NK-92 (cell line): Measurements from ENCODE around the gene CACTIN.
"Not testable (repeated sequence)": the region's sequence is repeated elsewhere in the genome, so short reads cannot be mapped to it uniquely, and the experiment has no call there.

Experiments
- DNase-seq: peaks from one replicate; lab custom pipeline; 2025; ENCODE audit not compliant: unreplicated experiment; lab: John Stamatoyannopoulos, UW

The CACTIN gene

GRCh38 chr19:3663838-3664237 lies 37.2 kb upstream of the CACTIN start:
- no peak for DNase-seq

DNA sequence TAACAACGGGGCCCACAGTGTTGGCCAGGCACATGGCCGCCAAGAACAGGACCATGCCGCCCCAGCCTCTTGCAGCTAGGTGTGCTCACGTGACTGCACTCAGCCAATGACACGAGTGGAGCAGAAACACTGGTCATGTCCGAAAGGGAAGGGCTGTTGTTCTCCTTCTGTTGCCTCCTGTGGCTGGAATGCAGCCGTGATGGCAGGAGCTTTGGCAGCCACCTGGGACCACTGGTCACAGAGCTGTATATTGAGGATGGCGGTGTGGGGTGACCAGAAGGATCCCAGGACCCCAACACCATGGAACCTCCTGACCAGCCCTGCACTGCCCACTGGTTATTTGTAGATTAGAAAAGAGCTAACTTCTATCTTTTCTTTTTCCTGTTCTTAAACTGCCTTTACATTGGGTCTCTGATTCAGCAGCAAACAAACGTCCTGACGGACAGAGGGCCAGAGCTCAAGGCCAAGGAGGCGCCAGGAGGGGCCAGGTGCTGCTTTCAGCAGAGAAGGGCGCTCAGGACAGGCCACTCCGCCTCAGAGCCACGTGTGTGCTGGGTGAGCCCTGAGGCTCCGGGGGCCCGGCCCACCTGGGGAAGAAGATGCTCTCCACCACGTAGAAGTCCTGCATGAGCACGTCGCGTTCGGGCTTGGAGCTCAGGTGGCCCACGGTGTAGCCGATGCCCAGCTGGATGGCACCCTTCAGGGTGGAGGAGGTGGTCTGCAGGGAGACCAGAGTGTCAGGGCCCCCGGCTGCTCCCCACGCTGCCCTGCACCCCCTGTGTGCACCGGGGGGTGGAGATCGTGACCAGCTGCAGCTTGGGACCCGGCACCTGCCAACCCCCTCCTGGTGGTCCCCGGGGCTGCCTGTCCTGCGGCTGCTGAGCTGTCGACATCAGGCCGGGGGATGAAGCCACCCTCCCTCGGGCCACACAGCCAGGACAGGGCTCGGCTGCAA lies 35.0 kb upstream of the CACTIN start:
- no peak for DNase-seq

- DNase-seq = no peak
Observed at GRCh38 chr19:3660493-3661219, 34.1 kb upstream of the CACTIN start.

- DNase-seq = no peak
Observed at GRCh38 chr19:3659746-3660112, 33.1 kb upstream of the CACTIN start.

DNA sequence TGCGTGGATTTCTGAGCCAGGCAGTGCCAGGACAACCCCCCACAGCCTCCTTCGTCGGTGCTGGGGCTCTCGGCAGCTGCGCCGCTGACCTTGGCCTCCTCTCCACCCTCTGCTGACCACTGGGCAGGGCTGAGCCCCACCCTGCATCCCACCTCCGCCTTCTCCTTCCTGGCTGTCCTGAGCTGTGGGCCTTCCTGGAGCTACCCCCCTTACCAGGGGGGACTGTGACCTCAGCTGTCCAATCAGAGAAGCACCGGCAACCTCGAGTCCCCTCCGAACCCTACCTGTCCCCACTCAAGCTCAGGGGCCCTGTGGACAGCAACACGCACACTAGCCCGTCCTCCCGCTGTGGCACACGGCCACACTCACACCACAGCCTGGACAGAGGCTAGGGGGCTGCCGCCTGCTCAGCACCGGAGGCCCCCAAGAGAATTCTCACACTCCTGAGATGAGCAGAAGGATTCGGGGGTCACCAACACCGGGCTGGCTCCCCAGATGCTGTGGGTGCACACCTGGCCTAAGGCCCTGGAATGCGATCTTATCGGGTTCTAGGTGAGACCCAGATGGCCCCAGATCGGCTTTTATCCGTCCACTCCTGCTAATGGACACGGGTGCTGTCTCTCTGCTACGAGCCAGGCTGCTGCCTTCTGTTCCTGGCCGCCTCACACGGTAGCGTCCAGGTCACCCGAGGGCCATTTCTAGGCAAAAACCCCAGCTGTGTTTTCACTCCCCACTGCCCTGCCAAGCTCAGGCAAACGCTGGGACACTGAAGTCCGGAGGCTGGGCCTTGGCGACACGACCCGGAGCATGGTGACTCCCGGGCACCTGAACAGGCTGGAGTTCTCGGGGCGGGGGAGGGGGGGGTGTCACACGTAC lies 32.5 kb upstream of the CACTIN start:
- no peak for DNase-seq

DNA sequence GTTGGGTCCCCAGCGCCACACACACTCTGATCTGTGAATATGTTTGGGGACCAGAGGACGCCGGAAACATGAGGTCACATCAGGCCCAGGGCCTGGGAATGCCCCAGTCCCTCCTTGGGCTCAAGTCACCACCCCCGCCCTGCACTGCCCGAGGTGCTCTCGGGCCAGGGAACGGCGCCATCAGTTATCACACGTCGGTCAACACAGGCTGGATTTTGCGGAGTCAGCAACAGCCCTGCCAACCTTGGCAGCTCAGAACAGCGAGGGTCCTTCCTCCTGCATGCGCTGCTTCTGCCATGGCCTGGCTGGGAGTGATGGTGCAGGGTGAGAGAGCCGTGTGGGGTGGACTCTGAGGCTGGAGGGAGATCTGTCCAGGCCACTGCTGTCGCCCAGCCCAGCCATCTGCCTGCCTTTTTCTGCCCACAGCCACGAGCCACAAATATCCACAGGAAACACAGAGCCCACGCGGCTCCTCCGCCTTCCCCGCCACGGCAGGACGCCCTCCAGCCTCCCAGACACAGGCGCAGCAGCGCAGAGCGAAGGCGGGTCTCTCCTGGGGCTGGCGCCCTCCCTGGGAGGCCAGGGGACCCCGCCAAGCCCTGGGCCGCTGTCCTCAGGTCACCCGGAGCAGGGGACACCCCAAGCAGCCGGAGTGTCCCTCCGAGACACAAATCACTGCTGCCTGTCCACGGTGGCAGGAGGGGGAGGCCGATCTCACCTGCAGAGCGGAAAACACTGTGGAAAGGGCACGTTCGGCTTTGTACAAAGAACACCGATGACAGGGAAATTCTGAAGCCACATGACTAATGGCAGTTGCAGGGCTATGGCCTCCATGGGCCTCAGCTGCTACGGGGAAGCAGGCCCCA lies 31.6 kb upstream of the CACTIN start:
- no peak for DNase-seq

- DNase-seq = no peak
Observed at GRCh38 chr19:3657395-3657769, 30.8 kb upstream of the CACTIN start.

GRCh38 chr19:3656747-3657394 lies 30.3 kb upstream of the CACTIN start:
- no peak for DNase-seq

DNA sequence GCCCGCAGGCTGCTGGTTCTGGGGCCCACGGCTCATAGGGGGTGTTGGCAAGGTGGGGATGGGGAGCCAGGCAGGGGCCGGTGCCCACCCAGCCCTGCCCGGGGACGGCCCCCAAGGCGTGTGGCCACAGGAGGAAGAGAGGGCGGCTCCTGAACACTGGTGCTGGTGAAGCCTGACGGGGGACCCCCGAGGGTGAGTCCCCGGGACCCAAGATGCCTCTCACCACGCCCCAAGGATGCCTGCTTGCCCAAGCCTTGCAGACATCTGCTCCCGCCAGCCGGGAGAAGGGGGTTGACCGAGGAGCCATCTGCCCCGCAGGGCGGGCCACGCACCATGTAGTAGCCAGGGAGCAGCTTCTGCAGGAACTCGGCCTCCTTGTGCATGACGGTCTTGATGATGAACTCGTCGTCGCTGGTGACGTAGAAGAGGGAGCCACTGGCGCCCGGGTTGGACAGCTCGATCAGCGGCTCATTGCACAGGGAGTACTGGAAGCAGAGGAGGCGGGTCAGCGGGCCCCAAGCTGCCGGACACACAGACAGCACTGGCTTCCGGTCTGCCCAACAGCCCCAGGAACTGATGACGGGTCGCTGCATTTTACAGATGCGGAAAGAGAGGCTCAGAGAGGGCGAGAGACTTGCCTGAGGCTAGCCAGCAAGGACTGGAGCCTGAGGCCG lies 29.6 kb upstream of the CACTIN start:
- DNase-seq = no peak

- DNase-seq = no peak
Observed at GRCh38 chr19:3655402-3656072, 28.9 kb upstream of the CACTIN start.

DNA sequence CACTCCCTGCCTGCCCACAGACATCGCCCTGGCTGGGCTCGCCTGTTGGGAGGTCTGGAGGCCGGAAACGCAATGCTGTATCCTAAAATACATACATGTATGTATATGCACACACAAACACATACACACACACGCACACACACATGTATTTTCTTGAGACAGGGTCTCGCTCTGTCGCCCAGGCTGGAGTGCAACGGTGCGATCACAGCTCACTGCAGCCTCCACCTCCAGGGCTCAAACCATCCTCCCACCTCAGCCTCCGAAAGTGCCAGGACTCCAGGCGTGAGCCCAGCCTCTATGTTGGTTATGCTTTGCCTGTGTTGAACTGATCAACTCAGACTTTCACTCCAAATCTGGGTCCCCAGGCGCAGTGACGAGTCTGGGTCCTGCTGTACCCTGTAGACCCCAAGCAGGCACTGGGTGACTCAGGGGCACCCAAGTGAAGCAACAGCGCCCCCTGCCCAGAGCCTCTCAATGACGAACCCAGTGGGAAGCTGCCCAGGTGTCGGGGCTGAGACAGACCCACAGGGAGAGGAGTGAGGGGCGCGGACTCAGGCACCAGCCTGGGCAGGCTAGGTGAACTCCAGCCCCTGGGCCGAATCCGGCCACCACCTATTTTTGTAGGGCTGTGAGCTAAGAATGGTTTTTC lies 27.4 kb upstream of the CACTIN start:
- DNase-seq = no peak

DNA sequence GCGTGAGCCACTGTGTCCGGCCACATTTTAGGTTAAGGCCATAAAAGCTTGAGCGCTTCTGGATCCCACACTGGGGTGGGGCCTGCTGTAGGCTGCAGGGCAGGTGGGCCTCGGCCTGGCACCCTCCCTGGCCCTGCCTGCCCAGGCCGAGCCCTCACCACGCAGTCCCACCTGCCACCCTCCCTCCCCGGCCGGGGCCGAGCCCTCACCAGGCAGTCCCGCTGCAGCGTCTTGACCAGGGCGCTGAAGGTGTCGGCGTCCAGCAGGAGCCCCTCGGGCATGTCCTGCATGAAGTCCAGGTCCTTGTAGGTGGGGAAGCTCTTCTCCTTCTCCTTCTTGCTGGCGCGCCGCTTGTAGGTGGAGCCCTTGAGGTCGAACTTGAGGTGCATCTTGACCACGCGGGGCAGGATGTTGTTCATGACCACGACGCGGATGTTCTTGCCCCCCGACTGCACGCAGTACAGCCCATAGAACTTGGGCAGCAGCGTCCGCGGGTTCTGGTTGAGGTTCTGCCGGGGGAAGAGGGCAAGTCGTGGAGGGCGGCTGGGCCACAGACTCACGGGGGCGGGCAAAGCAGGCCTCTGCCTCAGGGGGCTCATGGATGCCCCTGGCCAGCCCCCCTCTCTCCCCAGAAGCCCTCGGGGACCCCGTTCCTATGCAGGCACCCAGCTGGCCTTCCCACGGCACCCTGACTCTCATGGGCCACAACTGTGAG lies 26.6 kb upstream of the CACTIN start:
- DNase-seq = no peak

- DNase-seq = no peak
Observed at GRCh38 chr19:3652422-3652821, 25.8 kb upstream of the CACTIN start.

GRCh38 chr19:3651684-3652083 lies 25.1 kb upstream of the CACTIN start:
- DNase-seq = no peak

DNA sequence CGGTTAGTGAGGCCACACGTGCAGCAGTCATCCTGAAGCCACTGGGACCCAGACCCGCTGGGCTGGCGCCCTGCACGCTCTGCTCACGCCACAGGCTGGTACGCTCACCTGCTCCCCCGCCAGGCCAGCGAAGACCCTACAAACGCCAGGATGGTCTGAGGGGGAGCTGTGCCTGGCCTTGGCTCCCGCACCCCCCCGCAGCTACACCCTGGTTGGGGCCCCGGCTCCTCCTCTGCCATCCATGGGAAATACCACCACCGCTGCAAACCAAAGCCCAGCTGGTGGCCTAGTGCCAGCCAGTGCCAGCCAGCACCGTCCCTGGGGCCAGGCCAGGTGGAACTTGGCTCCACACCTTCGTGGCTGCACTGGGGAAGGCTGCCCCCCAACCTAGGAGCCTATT lies 23.3 kb upstream of the CACTIN start:
- no peak for DNase-seq

GRCh38 chr19:3648037-3648905 lies 21.7 kb upstream of the CACTIN start:
- DNase-seq = no peak

DNA sequence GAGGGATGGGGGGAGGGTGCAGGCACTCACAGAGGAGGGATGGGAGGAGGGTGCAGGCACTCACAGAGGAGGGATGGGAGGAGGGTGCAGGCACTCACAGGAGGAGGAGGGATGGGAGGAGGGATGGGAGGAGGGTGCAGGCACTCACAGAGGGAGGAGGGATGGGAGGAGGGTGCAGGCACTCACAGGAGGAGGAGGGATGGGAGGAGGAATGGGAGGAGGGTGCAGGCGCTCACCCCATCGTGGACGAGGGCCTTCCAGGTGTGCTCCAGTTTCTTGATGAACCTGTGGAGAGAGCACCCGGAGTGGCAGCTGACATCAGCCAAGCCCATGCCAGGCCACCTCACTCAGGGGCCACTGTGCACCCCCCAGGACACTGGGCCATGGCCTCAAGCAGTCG lies 20.5 kb upstream of the CACTIN start:
- not testable (repeated sequence) for DNase-seq
